Memory B cell (primary cell): ENCODE data around the gene PSMB9.
"Not testable (repeated sequence)": the region's sequence is repeated elsewhere in the genome, so short reads cannot be mapped to it uniquely, and the experiment has no call there.

Experiments used
- ATAC-seq: fragments of 150-1000 bp; cut with Tn5 transposase; 2 replicates; pipeline ENCODE4 v1.10.0; 2021; ENCODE audit warnings: low read depth, mild to moderate bottlenecking, moderate library complexity
- DNase-seq, 2 donors: peaks; one replicate each; pipeline ENCODE4 v3.0.0; 2022; ENCODE audit warnings: low spot score in 2 of 2
- H3K27ac Mint-ChIP-seq: one replicate; pipeline ENCODE4 v1.8.0; 2022; ENCODE audit warnings: mild to moderate bottlenecking, moderate library complexity, mixed read lengths
- H3K27me3 Mint-ChIP-seq: one replicate; pipeline ENCODE4 v1.8.0; 2022; ENCODE audit warnings: mixed read lengths
- H3K36me3 Mint-ChIP-seq: one replicate; pipeline ENCODE4 v1.8.0; 2022; ENCODE audit warnings: mild to moderate bottlenecking, mixed read lengths
- H3K4me1 Mint-ChIP-seq: one replicate; pipeline ENCODE4 v1.8.0; 2022; ENCODE audit warnings: mixed read lengths
- H3K4me3 Mint-ChIP-seq: one replicate; pipeline ENCODE4 v1.8.0; 2022; ENCODE audit warnings: mild to moderate bottlenecking, moderate library complexity, mixed read lengths
- H3K9me3 Mint-ChIP-seq: one replicate; pipeline ENCODE4 v1.8.0; 2022; ENCODE audit warnings: mixed read lengths

PSMB9 gene

DNA sequence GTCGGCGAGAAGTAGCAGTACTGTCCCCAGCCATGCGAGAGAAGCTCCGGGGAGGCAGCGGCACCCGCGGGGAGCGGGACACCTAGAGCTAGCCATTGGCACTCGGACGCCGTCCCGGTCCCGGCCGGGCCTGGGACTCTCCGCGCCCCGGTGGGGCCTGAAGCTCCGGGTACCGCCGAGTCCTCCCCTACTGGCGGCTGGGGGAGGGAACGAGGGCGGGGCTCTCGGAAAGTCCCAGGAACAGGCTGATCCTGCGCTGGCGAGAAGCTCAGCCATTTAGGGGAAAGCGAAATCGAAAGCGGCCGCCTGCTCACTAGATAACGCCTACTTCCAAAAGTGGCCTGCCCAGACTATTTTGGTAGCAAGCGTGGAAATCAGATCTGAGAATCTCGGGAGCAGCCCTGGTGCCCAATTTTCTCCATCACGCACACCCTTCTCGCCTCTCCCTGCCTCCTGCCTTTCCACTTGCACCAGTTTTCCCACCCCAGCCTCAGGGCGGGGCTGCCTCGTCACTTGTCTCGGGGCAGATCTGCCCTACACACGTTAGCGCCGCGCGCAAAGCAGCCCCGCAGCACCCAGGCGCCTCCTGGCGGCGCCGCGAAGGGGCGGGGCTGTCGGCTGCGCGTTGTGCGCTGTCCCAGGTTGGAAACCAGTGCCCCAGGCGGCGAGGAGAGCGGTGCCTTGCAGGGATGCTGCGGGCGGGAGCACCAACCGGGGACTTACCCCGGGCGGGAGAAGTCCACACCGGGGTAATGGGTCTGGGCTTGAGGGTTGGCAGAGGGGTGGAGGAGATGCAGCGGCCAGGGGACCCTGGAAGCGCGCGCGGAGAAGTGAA lies at the start of gene PSMB9, which contains the start of gene TAP1:
TSS of gene PSMB9 (plus strand) at position 652 of the 835 bp plus-strand sequence. CDS start at position 690, 38 bp downstream.
TSS of gene TAP1 (minus strand) at position 164 of the 835 bp plus-strand sequence. CDS start at position 96, 68 bp downstream.
- ATAC-seq (peak; percentile 79), DNase-seq (peak; percentile 90 to 93)
- Mint-ChIP-seq H3K4me1 (peaks cover 51% of the 10 kb centered on the region), H3K27ac (peak within 1 kb of the TSS; percentile 100), H3K9me3 (no peaks in the 10 kb centered on the region), H3K4me3 (peak within 1 kb of the TSS; percentile 100), H3K27me3 (no peaks in the 10 kb centered on the region), H3K36me3 (peaks cover 52% of the 10 kb centered on the region)

DNA sequence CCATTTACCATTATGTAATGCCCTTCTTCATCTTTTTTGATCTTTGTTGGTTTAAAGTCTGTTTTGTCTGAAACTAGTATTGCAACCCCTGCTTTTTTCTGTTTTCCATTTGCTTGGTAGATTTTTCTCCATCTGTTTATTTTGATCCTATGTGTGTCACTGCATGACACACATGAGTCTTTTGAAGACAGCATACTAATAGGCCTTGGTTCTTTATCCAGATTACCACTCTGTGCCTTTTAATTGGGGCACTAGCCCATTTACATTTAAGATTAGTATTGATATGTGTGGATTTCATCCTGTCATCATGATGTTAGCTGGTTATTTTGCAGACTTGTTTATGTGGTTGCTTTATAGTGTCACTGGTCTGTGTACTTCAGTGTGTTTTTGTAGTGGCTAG lies 48.6 kb upstream of the PSMB9 start:
- Mint-ChIP-seq H3K9me3 (peaks cover 14% of the 10 kb centered on the region), H3K4me1 (peaks cover 12% of the 10 kb centered on the region), H3K36me3 (peaks cover 16% of the 10 kb centered on the region)
- ATAC-seq, H3K27ac Mint-ChIP-seq, H3K4me3 Mint-ChIP-seq, DNase-seq, H3K27me3 Mint-ChIP-seq: not testable (repeated sequence)

DNA sequence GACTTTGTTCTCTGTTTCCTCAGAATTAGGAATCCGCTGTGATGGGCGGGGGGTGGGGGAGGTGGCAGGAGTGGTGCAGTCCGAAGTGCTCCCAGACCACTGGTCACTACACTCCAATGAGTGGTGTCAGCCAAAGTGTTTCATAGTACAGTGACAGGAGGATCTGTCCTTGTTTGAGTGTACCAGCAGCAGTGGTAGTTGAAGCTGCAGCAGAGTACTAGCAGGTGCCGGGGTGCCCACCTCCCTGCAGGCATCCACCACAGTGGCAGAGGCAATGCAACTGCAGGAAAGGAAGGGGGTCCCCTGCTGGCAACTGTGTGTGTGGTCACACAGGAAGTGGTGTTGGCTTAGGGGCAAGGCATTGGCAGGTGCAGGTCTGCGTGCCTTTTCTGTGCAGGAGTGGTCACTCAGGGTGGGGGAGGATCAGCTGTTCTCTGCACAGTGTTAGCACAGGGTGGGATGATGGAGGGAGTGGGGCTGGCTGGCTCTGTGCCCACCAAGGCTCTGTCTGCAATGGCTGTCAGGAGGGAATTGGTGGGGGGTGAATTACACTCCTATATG lies 46.9 kb upstream of the PSMB9 start:
- peak overlapping the region; percentile 36 for H3K27ac Mint-ChIP-seq

DNA sequence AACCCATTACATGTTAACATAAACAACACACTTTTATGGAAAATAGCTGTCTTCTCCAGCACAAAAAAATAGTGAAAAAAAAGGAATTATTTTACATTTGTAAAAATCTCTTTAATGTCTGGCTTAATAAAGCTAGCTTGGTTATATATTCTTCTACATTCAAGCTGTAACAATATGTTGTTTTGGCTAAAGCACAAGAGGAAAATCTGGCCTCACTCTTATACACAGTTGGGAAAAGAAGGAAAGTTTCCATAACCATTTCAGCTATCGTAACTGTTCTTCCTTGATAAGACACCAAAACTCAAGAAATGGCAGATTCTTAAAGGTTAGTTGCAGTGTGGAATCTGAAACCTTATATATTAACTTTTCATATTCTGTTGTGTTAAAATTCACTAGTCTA lies 44.8 kb upstream of the PSMB9 start:
- H3K4me3 Mint-ChIP-seq, result no peak overlapping the region
- ATAC-seq, result no peak
- no peak for DNase-seq
- peaks cover 2% of the 10 kb centered on the region for H3K9me3 Mint-ChIP-seq
- H3K27me3 Mint-ChIP-seq, result no peaks in the 10 kb centered on the region
- H3K27ac Mint-ChIP-seq, result no peak overlapping the region
- H3K36me3 Mint-ChIP-seq, result peaks cover 38% of the 10 kb centered on the region
- H3K4me1 Mint-ChIP-seq, result peaks cover 27% of the 10 kb centered on the region

More for the DNA sequence above, 46.9 kb upstream of the PSMB9 start:
- peaks cover 22% of the 10 kb centered on the region for H3K36me3 Mint-ChIP-seq
- peaks cover 14% of the 10 kb centered on the region for H3K4me1 Mint-ChIP-seq
- no peaks in the 10 kb centered on the region for H3K27me3 Mint-ChIP-seq
- no peak overlapping the region for H3K4me3 Mint-ChIP-seq
- no peak for DNase-seq
- ATAC-seq, result no peak
- H3K9me3 Mint-ChIP-seq, result peaks cover 10% of the 10 kb centered on the region

DNA sequence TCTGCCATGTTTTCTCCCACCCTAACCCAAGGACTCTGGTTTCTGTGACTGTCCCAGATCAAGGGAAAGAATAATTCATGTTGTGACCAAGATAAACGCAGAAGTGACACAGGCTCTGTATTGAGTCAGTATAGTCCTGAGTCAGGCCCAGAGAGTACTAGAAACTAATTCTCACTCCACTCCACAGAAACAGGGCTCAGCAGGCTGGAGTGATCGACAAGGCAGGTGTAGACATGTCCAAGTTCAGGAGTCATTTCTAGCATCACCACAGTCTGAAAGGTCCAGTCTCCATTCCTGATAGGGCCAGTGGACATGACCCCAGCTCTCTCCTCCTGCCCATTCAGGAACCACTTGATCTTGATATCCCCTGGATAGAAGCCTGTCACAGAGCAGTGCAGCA lies 39.8 kb upstream of the PSMB9 start:
- Mint-ChIP-seq H3K4me3 (peak overlapping the region; percentile 99), H3K27me3 (no peaks in the 10 kb centered on the region), H3K9me3 (no peaks in the 10 kb centered on the region), H3K4me1 (peaks cover 45% of the 10 kb centered on the region), H3K36me3 (peaks cover 33% of the 10 kb centered on the region), H3K27ac (peak overlapping the region; percentile 99)
- ATAC-seq (no peak), DNase-seq (no peak)

DNA sequence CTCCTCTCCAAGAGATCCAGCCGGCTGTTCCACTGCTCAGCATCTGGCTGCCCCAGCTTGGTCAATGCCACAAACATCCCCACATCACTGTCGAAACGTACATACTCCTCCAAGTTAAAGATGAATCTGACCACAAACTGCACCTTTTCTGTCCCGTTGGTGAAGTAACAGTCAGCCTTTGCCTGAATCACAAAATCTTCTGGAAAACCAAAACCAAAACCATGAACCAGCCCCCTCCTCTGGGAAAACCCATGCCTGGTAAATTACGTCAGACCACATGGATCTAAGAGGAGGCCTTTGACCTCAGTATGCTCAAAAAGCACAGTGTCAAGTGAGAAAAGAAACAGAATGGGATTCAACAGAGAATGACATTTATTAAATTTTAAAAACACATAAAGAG lies 38.9 kb upstream of the PSMB9 start:
- Mint-ChIP-seq H3K4me1 (peaks cover 53% of the 10 kb centered on the region), H3K36me3 (peaks cover 33% of the 10 kb centered on the region), H3K4me3 (peak overlapping the region; percentile 99), H3K9me3 (no peaks in the 10 kb centered on the region), H3K27me3 (no peaks in the 10 kb centered on the region), H3K27ac (peak overlapping the region; percentile 99)
- no peak for DNase-seq
- no peak for ATAC-seq

DNA sequence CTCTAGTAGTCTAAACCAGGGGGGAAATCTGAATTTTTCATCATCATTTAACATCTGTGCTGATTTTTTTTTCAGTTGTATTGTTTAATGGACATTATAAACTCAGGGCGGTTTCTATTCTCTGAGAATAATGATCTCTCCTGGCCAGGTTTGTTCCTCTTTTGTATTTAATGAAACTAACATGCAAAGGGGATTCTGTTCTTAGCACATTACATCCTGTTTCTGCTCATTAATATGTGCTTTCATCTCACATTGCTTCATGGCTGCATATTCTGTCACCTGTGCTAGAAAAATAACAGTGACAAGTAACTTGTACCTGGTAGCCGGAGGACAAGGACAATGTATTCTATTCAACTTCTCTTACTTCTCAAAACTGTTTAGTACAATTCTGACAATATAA lies 38.0 kb upstream of the PSMB9 start:
- Mint-ChIP-seq H3K4me1 (peaks cover 57% of the 10 kb centered on the region), H3K4me3 (peak overlapping the region; percentile 99), H3K27me3 (no peaks in the 10 kb centered on the region), H3K9me3 (no peaks in the 10 kb centered on the region), H3K27ac (peak overlapping the region; percentile 99), H3K36me3 (peaks cover 27% of the 10 kb centered on the region)
- ATAC-seq (peak; percentile 79), DNase-seq (peak in 1 of 2 donors; percentile 52)

DNA sequence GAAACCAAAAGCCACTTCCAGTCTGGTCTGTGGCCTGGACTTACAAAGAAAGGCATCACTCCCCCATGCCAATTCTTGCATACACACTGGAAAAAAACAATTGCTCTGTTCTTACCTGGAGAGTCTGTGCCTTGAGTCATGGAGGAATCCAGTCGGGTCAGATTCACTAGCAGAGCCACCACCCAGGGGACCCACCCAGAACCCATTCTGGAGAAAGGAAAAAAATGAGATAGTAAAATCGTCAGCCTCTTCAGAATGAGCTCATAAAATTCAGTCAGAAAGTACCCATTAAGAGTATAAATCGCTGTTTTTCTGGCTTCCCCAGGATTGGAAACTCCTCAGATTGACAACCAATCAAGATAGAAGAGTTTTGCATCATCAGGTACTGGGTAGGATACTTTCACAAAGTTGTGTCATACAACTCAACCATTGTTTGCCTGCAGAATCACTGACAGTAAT lies 37.2 kb upstream of the PSMB9 start, which contains the start of gene HLA-DOB:
TSS of gene HLA-DOB (minus strand) at position 257 of the 459 bp plus-strand sequence. CDS start at position 206, 51 bp downstream.
- H3K36me3 Mint-ChIP-seq, result peaks cover 24% of the 10 kb centered on the region
- H3K9me3 Mint-ChIP-seq, result no peaks in the 10 kb centered on the region
- peak within 1 kb of the TSS; percentile 99 for H3K27ac Mint-ChIP-seq
- H3K4me3 Mint-ChIP-seq, result peak within 1 kb of the TSS; percentile 99
- peaks cover 65% of the 10 kb centered on the region for H3K4me1 Mint-ChIP-seq
- peak; percentile 72 for ATAC-seq
- no peaks in the 10 kb centered on the region for H3K27me3 Mint-ChIP-seq
- DNase-seq, result peak in 1 of 2 donors; percentile 60

DNA sequence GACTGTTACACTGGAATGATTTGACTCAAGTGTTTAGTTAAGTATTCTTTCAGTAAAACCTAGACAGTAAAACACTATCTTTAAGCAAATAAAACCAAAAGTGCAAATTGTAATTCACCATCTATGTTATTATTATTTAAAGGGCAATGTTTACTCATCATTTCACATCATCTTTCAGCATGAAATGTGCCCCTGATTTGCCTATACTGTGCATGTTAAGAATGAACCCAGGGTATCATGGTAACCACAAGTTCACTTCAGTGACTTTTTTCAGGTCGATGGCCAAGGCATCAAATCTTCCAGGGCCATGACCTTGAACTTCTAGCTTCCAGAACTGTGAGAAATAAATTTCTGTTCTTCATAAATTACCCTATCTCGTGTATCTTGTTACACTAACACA lies 35.1 kb upstream of the PSMB9 start:
- H3K4me3 Mint-ChIP-seq, result no peak overlapping the region
- H3K27me3 Mint-ChIP-seq, result no peaks in the 10 kb centered on the region
- no peak for DNase-seq
- peak overlapping the region; percentile 33 for H3K27ac Mint-ChIP-seq
- H3K9me3 Mint-ChIP-seq, result no peaks in the 10 kb centered on the region
- ATAC-seq, result no peak
- H3K4me1 Mint-ChIP-seq, result peaks cover 56% of the 10 kb centered on the region
- peaks cover 9% of the 10 kb centered on the region for H3K36me3 Mint-ChIP-seq

DNA sequence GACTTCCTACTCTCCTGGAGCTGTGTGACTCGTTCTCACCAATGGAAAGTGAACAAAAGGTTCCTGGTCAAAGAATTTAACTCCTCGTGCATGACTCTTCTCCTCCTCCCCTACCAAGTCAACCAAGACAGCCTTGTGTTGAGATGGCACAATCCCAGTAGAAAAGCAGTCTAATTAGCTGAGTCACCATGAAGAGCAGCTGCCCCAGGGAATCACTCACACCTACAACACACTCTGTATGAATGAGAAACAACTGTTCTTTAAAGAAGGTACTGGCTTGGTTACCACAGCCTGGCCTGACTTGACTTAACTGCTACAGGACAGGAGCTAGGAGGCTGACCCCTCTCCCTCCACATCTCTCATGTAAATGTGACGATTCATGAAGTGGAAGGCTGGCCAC lies 34.3 kb upstream of the PSMB9 start:
- Mint-ChIP-seq H3K4me3 (no peak overlapping the region), H3K9me3 (no peaks in the 10 kb centered on the region), H3K27me3 (no peaks in the 10 kb centered on the region), H3K27ac (peak overlapping the region; percentile 33), H3K36me3 (peaks cover 3% of the 10 kb centered on the region), H3K4me1 (peaks cover 48% of the 10 kb centered on the region)
- ATAC-seq, result no peak
- no peak for DNase-seq

DNA sequence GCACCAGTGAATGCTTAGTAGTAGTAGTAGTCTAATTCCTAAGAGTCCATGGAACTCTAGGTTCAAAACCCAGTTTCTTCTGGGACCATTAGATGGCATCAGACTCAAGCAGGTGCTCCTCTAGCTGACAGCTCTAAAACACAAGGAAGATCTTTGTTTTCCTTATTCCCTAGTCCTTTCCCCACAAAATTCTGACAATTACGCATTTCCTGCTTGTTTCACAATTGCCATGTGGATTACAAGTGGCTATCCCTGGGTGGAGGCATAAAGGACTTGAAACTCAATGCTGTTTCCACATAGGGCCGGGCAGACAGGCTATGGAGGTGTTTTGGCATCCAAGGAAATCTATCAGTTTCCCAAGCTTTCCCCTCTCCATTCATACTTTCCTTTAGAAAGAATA lies 28.0 kb upstream of the PSMB9 start:
- Mint-ChIP-seq H3K36me3 (peaks cover 25% of the 10 kb centered on the region), H3K4me1 (peaks cover 17% of the 10 kb centered on the region), H3K27me3 (no peaks in the 10 kb centered on the region), H3K9me3 (no peaks in the 10 kb centered on the region), H3K27ac (no peak overlapping the region), H3K4me3 (no peak overlapping the region)
- ATAC-seq, result no peak
- no peak for DNase-seq

DNA sequence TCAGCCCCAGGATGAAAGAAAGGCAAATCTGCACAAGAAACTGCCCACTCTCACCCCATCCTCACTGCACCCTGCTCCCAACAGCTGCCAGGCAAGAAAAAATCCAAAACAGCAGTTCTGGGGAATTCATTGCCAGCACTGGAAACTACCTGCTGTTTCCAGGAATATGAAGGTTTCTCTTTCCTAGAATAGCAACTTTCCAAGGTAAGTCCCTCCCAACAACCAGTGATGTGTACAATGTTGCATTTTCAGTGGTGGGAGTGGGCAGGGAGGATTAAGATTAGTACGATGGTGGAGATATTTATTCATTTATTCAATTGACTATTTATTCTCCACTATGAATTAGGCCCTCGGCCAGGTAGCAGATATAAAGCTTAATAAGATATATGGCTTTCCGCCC lies 27.0 kb upstream of the PSMB9 start:
- H3K27me3 Mint-ChIP-seq, result no peaks in the 10 kb centered on the region
- no peaks in the 10 kb centered on the region for H3K9me3 Mint-ChIP-seq
- peaks cover 8% of the 10 kb centered on the region for H3K4me1 Mint-ChIP-seq
- no peak for ATAC-seq
- H3K36me3 Mint-ChIP-seq, result peaks cover 30% of the 10 kb centered on the region
- H3K4me3 Mint-ChIP-seq, result no peak overlapping the region
- no peak overlapping the region for H3K27ac Mint-ChIP-seq
- DNase-seq, result no peak

DNA sequence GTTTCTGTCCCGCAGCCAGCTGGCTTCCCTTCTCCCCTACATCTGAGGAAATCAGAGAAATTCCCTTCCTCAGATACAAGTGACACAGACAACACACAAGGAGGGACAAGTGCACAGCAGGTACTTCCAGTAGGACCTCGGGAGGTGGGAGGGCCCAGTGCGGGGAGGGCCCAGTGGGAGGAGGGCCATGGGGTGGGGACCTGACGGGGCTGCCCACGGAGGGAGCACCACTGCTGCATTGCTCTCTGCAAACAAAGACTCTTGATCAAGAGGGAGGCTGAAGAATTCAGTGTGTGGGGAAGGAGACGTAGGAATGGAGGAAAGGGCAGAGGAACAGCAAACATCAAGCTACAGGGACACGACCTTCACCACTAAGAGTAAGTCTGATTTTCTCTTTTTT lies 24.5 kb upstream of the PSMB9 start:
- DNase-seq, result no peak
- no peak for ATAC-seq
- H3K9me3 Mint-ChIP-seq, result no peaks in the 10 kb centered on the region
- peaks cover 18% of the 10 kb centered on the region for H3K4me1 Mint-ChIP-seq
- H3K36me3 Mint-ChIP-seq, result peaks cover 50% of the 10 kb centered on the region
- no peaks in the 10 kb centered on the region for H3K27me3 Mint-ChIP-seq
- no peak overlapping the region for H3K4me3 Mint-ChIP-seq
- no peak overlapping the region for H3K27ac Mint-ChIP-seq

DNA sequence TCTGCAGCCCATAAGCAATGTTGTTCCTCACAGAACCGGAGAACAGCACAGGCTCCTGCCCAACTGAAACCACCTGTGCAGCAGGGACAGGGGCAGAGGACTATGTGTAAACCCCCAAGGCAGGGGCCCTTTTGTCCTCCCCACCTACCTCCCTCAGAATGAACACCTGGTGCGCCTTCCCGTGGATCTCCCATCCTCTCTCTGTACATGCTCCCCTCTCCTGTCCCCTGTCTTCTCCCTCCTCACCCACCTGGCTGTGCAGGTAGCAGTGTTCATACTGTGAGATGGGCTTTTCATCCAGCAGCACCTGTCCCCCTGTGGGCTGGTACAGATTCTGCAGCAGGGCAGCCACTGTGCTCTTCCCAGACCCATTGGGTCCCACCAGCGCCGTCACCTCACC lies 24.0 kb upstream of the PSMB9 start:
- no peaks in the 10 kb centered on the region for H3K9me3 Mint-ChIP-seq
- DNase-seq (no peak), ATAC-seq (no peak)
- H3K27ac Mint-ChIP-seq, result no peak overlapping the region
- H3K4me1 Mint-ChIP-seq, result peaks cover 18% of the 10 kb centered on the region
- H3K36me3 Mint-ChIP-seq, result peaks cover 54% of the 10 kb centered on the region
- H3K27me3 Mint-ChIP-seq, result no peaks in the 10 kb centered on the region
- no peak overlapping the region for H3K4me3 Mint-ChIP-seq
